A673 (cell line): ENCODE measurements around the gene PDGFC. TPM values are rescaled to one million over a fixed set of nuclear protein-coding genes. Genes with fewer than 3 reads are reported as not detected.

Experiments
- BruUV-seq: library from RNA; stranded (reverse); fragments of 400-500 nt; replicated peaks from 2 replicates; lab custom pipeline; 2021; lab: Mats Ljungman, UMichigan
- CTCF ChIA-PET: fragments of 300-600 bp; sonication (Branson Sonifier 250); formaldehyde crosslinking; loops from one replicate; lab custom pipeline; 2022; ENCODE audit warnings: antibody characterized with exemption; lab: Charles Lee
- POLR2A ChIA-PET: fragments of 300-600 bp; sonication (Branson Sonifier 250); formaldehyde crosslinking; loops from one replicate; lab custom pipeline; 2022; ENCODE audit warnings: antibody characterized with exemption; ENCODE audit not compliant: low non-redundant PET; lab: Charles Lee
- DNase-seq: peaks from one replicate; pipeline ENCODE4 v3.0.0-alpha.2; 2015; ENCODE audit warnings: low spot score
- H3K27ac ChIP-seq: fragments of 200-600 bp; sonication (generic); 2 replicates; pipeline ENCODE4 v1.5.1; 2016; ENCODE audit warnings: mixed run types, low read depth, mild to moderate bottlenecking, mixed read lengths, antibody characterized with exemption, low read length; ENCODE audit not compliant: poor library complexity, severe bottlenecking
- H3K27me3 ChIP-seq: fragments of 200-600 bp; sonication (generic); replicated peaks from 2 replicates; pipeline ENCODE4 v1.6.1; 2017; ENCODE audit warnings: mixed run types, low read depth, mild to moderate bottlenecking, mixed read lengths, antibody characterized with exemption, low read length; ENCODE audit not compliant: insufficient read depth, poor library complexity
- H3K36me3 ChIP-seq: fragments of 200-600 bp; sonication (generic); 2 replicates; pipeline ENCODE4 v1.6.1; 2016; ENCODE audit warnings: mixed run types, mild to moderate bottlenecking, mixed read lengths, antibody characterized with exemption, low read length; ENCODE audit not compliant: insufficient read depth, poor library complexity, severe bottlenecking
- H3K4me1 ChIP-seq: fragments of 200-600 bp; sonication (generic); 2 replicates; pipeline ENCODE4 v1.6.1; 2017; ENCODE audit warnings: mixed run types, mild to moderate bottlenecking, mixed read lengths, antibody characterized with exemption, low read length; ENCODE audit not compliant: insufficient read depth, poor library complexity, severe bottlenecking
- H3K4me3 ChIP-seq: fragments of 200-600 bp; sonication (generic); 2 replicates; pipeline ENCODE4 v1.5.1; 2016; ENCODE audit warnings: low read depth, mixed run types, mild to moderate bottlenecking, mixed read lengths, low read length; ENCODE audit not compliant: poor library complexity, severe bottlenecking
- H3K9me3 ChIP-seq: fragments of 200-600 bp; sonication (generic); 2 replicates; pipeline ENCODE4 v1.6.1; 2016; ENCODE audit warnings: mixed run types, low read depth, mild to moderate bottlenecking, mixed read lengths, antibody characterized with exemption, low read length; ENCODE audit not compliant: poor library complexity, severe bottlenecking
- CTCF ChIP-seq: fragments of 300-800, 200-600 bp; sonication (generic); conservative IDR thresholded peaks from 2 replicates; pipeline ENCODE4 v1.5.1; 2017; ENCODE audit warnings: low read depth, mild to moderate bottlenecking, antibody characterized with exemption, low read length, moderate library complexity, mixed read lengths
- EZH2 ChIP-seq: fragments of 200-600 bp; sonication (generic); IDR thresholded peaks from 2 replicates; pipeline ENCODE4 v1.6.1; 2017; ENCODE audit warnings: borderline replicate concordance, low read depth, mild to moderate bottlenecking, mixed read lengths, antibody characterized with exemption, low read length; ENCODE audit not compliant: poor library complexity, severe bottlenecking
- intact Hi-C: fragments of 100-400 bp; cut with micrococcal nuclease; formaldehyde crosslinking; loops from one replicate; pipeline ENCODE4 v1.10.0; 2022; ENCODE audit not compliant: unreplicated experiment
- total RNA-seq: library from RNA; stranded (reverse); gene quantifications from 2 replicates; pipeline ENCODE4 v1.2.3, GENCODE V29; 2021

Gene PDGFC
- total RNA-seq, 1 experiment from 2014 or later, result 28.0 TPM

- BruUV-seq, result no TSS peak
- no peaks in the 10 kb centered on the region for H3K9me3 ChIP-seq
- intact Hi-C loops, result loop anchor here (1.0 to 10.0 kb wide), 10 partner anchors 68 to 1005 kb away; no protein-coding TSS in a partner anchor
- ChIA-PET POLR2A (interaction anchor here (0.7 kb wide), 1 partner anchor 27 kb away, joined by 6 read pairs; no protein-coding TSS in a partner anchor), CTCF (interaction anchor here (1.3 to 2.5 kb wide), 3 partner anchors 73 to 676 kb away, joined by 3 to 9 read pairs (median 3); no protein-coding TSS in a partner anchor)
- DNase-seq, result no peak
- no peaks in the 10 kb centered on the region for H3K27me3 ChIP-seq
- H3K4me1 ChIP-seq, result peaks cover 28% of the 10 kb centered on the region
- H3K36me3 ChIP-seq, result no peaks in the 10 kb centered on the region
- peak overlapping the region; percentile 82 for H3K4me3 ChIP-seq
- no peak for TF ChIP-seq CTCF
- no peak for TF ChIP-seq EZH2
- peak overlapping the region; percentile 83 for H3K27ac ChIP-seq
These were observed 1.7 kb downstream of the PDGFC start for GRCh38 chr4:156969911-156970310.

- no TSS peak for BruUV-seq
- DNase-seq, result no peak
- H3K4me3 ChIP-seq, result peak overlapping the region; percentile 82
- no peaks in the 10 kb centered on the region for H3K36me3 ChIP-seq
- POLR2A ChIA-PET, result no interaction called here
- TF ChIP-seq EZH2, result no peak
- no peak for TF ChIP-seq CTCF
- H3K27ac ChIP-seq, result peak overlapping the region; percentile 83
- CTCF ChIA-PET, result interaction anchor here (0.9 to 1.6 kb wide), 2 partner anchors 76 to 494 kb away, joined by 5 to 10 read pairs; no protein-coding TSS in a partner anchor
- H3K27me3 ChIP-seq, result no peaks in the 10 kb centered on the region
- intact Hi-C loops, result loop anchor here (2.0 to 10.0 kb wide), 6 partner anchors 67 to 804 kb away; no protein-coding TSS in a partner anchor
- H3K4me1 ChIP-seq, result peaks cover 25% of the 10 kb centered on the region
- no peaks in the 10 kb centered on the region for H3K9me3 ChIP-seq
These were observed 2.5 kb downstream of the PDGFC start for GRCh38 chr4:156969101-156969500.

GRCh38 chr4:156968479-156968984, 3.1 kb downstream of the PDGFC start:
- TF ChIP-seq EZH2 (no peak), CTCF (peak; percentile 94)
- ChIA-PET POLR2A (no interaction called here), CTCF (interaction anchor here (0.6 to 1.6 kb wide), 4 partner anchors 70 to 493 kb away, joined by 3 to 10 read pairs (median 5); no protein-coding TSS in a partner anchor)
- no peaks in the 10 kb centered on the region for H3K9me3 ChIP-seq
- intact Hi-C loops, result loop anchor here (1.0 to 10.0 kb wide), 7 partner anchors 66 to 804 kb away; no protein-coding TSS in a partner anchor
- H3K4me3 ChIP-seq, result peak overlapping the region; percentile 82
- BruUV-seq, result no TSS peak
- H3K27ac ChIP-seq, result peak overlapping the region; percentile 83
- H3K36me3 ChIP-seq, result no peaks in the 10 kb centered on the region
- H3K27me3 ChIP-seq, result no peaks in the 10 kb centered on the region
- H3K4me1 ChIP-seq, result peaks cover 23% of the 10 kb centered on the region
- peak; percentile 90 for DNase-seq
